AG04449 (cell line): ENCODE measurements around the gene NEUROD2.

Experiments used
- CTCF ChIA-PET: fragments of 350-600 bp; formaldehyde crosslinking; extraction: SDS; loops from one replicate; lab custom pipeline; 2021; ENCODE audit warnings: antibody characterized with exemption; lab: Yijun Ruan, JAX
- POLR2A ChIA-PET: fragments of 400-600, 350-600 bp; formaldehyde crosslinking; extraction: SDS; loops from one replicate; lab custom pipeline; 2020; ENCODE audit warnings: antibody characterized with exemption, inconsistent platforms; lab: Yijun Ruan, JAX
- DNase-seq: peaks from one replicate; pipeline ENCODE4 v3.0.0-alpha.2; 2010; ENCODE audit warnings: low read depth, low spot score
- H3K4me3 ChIP-seq: 2 replicates; pipeline ENCODE4 v1.5.1; 2011; ENCODE audit warnings: low read depth, mild to moderate bottlenecking, control low read depth, low read length
- CTCF ChIP-seq: IDR thresholded peaks from one replicate; pipeline ENCODE4 v1.5.1; 2011; ENCODE audit warnings: mild to moderate bottlenecking, moderate library complexity, low read length, control low read depth, inconsistent platforms; ENCODE audit not compliant: insufficient read depth; ENCODE audit errors: missing control alignments

NEUROD2 gene

DNA sequence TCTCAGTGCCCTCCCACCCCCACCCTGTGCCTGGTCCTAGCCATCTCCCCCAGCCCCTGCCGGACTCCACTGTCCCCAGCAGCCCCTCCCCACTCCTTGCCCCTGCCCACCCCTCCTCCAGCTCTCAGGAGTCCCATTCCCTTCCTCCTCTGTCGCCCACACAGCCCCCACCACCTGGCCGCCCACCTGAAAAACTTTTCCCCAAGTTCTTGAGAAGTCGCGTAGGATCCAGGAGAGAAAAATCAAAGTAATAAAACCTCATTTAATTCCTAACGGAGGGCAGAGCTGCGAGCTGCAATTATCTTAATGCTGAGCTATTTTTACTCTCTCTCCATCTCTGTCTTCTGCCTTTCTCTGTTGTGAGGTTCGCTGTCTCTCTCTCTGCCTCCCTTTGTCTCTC lies 16.6 kb upstream of the NEUROD2 start:
- TF ChIP-seq CTCF: no peak
- H3K4me3 ChIP-seq: no peak overlapping the region
- ChIA-PET POLR2A (no interaction called here), CTCF (interaction anchor here (0.6 to 23.4 kb wide), 15 partner anchors 10 to 354 kb away, joined by 3 to 822 read pairs (median 16); partner anchors contain the start of genes MIEN1, PGAP3, PNMT and PPP1R1B)
- DNase-seq: no peak

DNA sequence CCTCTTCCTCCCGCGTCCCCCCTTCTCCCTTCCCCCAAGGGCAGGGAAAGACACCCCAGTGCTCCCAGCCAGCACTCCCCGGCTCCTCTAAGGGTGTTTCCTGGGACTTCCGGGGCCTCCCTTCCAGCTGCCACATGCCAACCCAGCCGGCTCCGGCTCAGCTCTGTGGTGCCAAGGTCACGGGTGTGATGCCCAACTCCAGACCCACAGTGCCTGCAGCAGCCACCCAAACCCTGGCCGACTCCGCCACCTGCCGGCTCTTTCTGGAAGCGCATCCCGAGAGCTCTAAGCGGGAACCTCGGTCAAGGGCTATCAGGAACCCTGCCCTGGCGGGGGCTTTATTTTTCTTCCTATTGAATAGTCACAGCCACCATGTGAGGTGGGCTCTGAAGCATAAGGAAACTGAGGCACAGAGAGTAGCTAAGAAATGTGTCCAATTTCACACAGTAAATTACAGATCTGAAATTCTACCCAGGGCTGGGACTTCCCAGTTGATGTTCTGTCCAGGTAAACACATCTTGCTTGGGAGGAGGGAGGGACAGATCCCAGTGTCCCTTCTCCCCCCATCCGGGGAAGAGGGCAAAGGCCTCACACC lies 15.7 kb upstream of the NEUROD2 start:
- POLR2A ChIA-PET: interaction anchor here (1.0 kb wide), 1 partner anchor 9 kb away, joined by 3 read pairs; no protein-coding TSS in a partner anchor
- CTCF ChIA-PET: interaction anchor here (0.6 to 23.4 kb wide), 38 partner anchors 11 to 417 kb away, joined by 3 to 822 read pairs (median 10); partner anchors contain the start of genes ERBB2, MIEN1, NEUROD2 and PGAP3
- H3K4me3 ChIP-seq: no peak overlapping the region
- DNase-seq: no peak
- TF ChIP-seq CTCF: peak; percentile 90

DNA sequence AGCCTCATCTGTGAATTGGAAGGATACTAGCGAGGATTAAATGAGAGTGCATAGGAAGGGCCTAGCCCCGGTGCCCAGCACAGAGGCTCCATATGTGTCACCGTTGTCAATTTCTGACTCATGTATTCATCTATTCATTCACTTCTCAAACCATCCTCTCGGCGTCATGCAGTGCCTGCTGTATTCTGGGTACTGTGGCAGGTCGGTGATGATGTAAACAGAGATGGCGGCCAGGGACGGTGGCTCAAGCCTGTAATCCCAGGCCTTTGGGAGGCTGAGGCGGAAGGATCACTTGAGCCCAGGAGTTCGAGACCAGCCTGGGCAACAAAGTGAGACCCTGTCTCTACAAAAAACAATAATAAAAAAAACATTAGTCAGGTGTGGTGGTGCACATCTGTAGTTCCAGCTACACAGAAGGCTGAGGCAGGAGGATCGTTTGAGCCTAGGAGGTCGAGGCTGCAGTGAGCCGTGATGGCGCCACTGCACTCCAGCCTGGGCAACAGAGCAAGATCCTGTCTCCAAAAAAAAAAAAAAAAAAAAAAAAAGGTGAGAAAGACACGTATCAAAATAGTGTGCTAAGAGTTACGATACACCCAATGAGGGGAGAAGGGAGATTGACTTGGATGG lies 14.8 kb upstream of the NEUROD2 start:
- no peak for TF ChIP-seq CTCF
- no peak for DNase-seq
- H3K4me3 ChIP-seq: peak overlapping the region; percentile 8; the same call in 1 of the 2 replicates
- ChIA-PET CTCF (interaction anchor here (0.9 to 23.4 kb wide), 48 partner anchors 10 to 416 kb away, joined by 3 to 822 read pairs (median 9); partner anchors contain the start of genes ERBB2, MIEN1, NEUROD2 and PGAP3), POLR2A (no interaction called here)

DNA sequence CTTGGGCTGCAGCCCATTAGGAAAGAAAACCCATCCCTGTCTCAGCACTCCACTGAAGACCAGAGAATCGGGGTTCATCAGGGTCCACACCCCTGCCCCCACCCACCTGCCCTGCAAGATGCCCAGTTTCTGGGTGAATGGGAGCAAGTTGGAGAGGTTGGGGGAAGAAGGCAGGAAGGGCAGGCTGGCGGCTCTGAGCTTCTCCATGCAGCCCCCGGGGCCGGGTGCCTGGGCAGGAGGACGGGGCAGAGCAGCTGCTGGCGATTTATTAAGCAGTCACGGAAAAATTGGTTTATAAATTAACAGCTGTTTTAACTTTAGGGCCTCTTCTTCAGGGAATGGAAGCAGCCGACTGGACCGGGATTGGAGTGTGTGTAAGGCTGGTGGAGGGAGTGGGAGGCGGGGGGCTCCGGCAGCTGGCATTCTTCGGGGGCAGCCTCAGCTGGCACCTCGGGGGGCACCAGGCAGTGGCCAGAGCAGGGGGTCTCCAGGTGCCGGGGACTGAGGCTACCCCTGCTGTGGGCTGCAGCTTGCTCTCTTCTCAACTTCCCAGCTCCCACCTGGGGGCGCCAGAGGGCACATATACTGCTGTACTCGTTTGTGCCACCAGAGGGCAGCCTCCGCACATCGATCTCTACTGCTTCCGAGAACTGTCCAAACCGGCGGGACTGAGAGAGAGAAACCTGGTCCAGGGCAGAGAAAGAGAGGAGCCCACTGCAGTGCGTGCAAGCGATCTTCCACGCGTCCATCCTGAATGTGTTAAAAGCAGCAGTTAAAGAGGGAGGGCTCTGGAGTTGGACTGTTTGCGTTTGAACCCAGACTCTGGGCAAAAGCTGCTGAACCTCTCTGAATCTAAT lies 14.0 kb upstream of the NEUROD2 start:
- ChIA-PET CTCF (interaction anchor here (0.6 to 23.4 kb wide), 64 partner anchors 9 to 413 kb away, joined by 3 to 822 read pairs (median 6); partner anchors contain the start of genes ERBB2, MIEN1, NEUROD2 and PGAP3), POLR2A (interaction anchor here (0.5 to 1.2 kb wide), 2 partner anchors 71 to 329 kb away, joined by 3 read pairs; no protein-coding TSS in a partner anchor)
- TF ChIP-seq CTCF: peak; percentile 100
- DNase-seq: no peak
- H3K4me3 ChIP-seq: peak overlapping the region; percentile 8; the same call in 1 of the 2 replicates

GRCh38 chr17:39619786-39620101 lies 12.0 kb upstream of the NEUROD2 start:
- H3K4me3 ChIP-seq: no peak overlapping the region
- CTCF ChIA-PET: interaction anchor here (0.9 to 23.4 kb wide), 16 partner anchors 7 to 138 kb away, joined by 3 to 822 read pairs (median 44); partner anchors contain the start of genes ERBB2, MIEN1, NEUROD2 and PNMT
- no peak for TF ChIP-seq CTCF
- no peak for DNase-seq
- POLR2A ChIA-PET: no interaction called here
